ENCODE data around the gene WBP1L. TPM values are rescaled to one million over a fixed set of nuclear protein-coding genes. Genes with fewer than 3 reads are reported as not detected.

Gene WBP1L
- total and polyA plus RNA-seq, 12 donors: 14.3 to 33.3 (median 20.7) TPM

DNA sequence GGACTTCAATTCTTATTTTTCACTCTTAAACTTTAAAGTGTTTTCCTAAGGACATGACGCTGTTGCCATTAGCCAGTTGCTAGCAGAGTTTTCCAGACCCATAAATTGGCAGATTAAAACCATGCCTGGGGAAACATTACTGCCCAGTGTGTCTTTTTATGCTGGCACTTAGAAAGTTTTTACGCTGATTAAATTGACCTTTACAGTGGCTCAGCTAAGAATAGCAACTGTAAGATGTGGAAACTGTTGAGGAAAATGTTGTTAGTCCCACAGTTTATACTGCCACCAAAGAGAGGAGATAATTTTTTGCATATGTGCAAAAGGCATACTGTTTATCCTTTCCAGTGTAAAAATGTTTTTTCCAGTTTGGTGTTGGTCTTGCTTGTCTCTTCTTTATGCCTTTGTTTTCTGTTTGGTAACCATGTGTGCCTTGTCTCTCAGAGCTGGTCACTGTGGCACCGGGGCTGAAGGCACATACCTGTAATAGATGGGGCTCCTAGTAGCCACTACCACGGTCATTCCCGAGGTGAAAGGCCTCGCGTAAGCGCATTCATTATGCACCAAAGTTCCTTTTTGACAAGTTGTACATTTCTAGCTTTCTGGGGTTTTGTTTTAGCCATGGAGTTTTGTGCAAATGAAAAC is 48.1 kb downstream of the WBP1L start:
- 54 to 62% methylated on average over 8 of the region's 8 CpGs for WGBS, 2 donors
- peaks cover 0 to 7% (median 0%) of the 10 kb centered on the region in 11 donors for H3K9me3 ChIP-seq
- TF ChIP-seq, protein P1, sequence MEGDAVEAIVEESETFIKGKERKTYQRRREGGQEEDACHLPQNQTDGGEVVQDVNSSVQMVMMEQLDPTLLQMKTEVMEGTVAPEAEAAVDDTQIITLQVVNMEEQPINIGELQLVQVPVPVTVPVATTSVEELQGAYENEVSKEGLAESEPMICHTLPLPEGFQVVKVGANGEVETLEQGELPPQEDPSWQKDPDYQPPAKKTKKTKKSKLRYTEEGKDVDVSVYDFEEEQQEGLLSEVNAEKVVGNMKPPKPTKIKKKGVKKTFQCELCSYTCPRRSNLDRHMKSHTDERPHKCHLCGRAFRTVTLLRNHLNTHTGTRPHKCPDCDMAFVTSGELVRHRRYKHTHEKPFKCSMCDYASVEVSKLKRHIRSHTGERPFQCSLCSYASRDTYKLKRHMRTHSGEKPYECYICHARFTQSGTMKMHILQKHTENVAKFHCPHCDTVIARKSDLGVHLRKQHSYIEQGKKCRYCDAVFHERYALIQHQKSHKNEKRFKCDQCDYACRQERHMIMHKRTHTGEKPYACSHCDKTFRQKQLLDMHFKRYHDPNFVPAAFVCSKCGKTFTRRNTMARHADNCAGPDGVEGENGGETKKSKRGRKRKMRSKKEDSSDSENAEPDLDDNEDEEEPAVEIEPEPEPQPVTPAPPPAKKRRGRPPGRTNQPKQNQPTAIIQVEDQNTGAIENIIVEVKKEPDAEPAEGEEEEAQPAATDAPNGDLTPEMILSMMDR (IDR thresholded peaks at IDR 0.05): no peak
- peak overlapping the region; percentile 7 to 93 (median 62) for H3K27ac ChIP-seq
- H3K4me3 ChIP-seq: no peak overlapping the region
- peaks cover 18 to 95% (median 78%) of the 10 kb centered on the region in 9 donors for H3K4me1 ChIP-seq
- intact Hi-C loops (cut with DNase I): no loop called here
- ATAC-seq (peak in 1 of 8 donors; percentile 20), DNase-seq (no peak)
- H3K36me3 ChIP-seq: peaks cover 0 to 21% (median 0%) of the 10 kb centered on the region in 9 donors
- no peaks in the 10 kb centered on the region for H3K27me3 ChIP-seq

DNA sequence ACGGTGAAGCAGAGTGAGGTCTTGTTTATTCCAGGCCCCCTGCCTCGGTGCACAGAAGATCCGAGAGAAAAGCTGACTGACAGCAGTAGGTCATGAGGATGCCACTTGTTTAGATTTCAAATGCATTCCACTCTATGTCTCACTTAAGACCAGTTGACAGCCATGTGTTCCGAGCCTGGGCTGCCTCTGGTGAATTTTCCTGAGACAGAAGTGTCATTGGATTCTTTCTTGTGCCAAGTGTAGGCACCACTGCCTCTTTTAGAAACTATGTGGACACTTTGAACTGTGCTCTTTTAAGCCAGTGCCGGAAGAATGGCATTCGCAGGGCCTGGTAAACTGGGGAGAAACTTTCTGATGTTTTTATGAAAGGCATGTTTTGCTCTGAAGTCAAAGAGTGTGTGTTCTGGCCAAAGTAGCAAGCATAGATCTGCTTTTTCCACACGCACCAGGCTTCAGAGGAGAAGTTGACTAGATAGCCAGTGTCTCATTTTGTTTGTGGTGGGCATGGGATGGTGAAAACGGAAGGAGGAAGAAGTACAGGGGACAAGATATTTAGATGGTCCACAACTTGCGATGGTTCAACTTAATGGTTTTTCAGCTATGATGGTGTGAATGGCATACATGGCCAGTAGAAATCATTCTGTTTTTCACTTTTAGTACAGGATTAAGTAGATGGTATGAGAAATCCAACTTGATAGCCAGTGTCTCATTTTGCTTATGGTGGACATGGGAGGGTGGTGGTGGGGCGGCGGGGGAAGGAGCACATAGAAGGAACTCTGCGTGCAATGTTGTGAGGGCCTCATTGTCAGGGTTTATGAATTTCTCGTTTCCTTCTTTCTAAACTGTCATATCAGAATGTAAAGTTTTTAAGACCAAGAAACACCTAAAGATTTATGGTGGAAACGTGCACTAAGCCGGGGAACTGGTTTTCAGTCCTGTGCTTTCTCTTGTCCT is 52.0 kb downstream of the WBP1L start:
- Histone ChIP-seq H3K4me3 (peak overlapping the region in 1 of 10 donors; percentile 35), H3K27ac (peak overlapping the region; percentile 63 to 93 (median 84)), H3K27me3 (no peaks in the 10 kb centered on the region), H3K36me3 (peaks cover 0 to 49% (median 11%) of the 10 kb centered on the region in 9 donors), H3K9me3 (no peaks in the 10 kb centered on the region), H3K4me1 (peaks cover 42 to 100% (median 96%) of the 10 kb centered on the region in 9 donors)
- intact Hi-C loops (cut with DNase I): loop anchor here in 2 of 10 donors (1.0 to 2.0 kb wide), 2 partner anchors 13 to 19 kb away; no protein-coding TSS in a partner anchor
- TF ChIP-seq, protein P1 (IDR thresholded peaks at IDR 0.05): no peak
- WGBS, 2 donors: 53 to 65% methylated on average over 15 of the region's 15 CpGs
- ATAC-seq: peak; percentile 12 to 71 (median 51)
- DNase-seq: no peak

DNA sequence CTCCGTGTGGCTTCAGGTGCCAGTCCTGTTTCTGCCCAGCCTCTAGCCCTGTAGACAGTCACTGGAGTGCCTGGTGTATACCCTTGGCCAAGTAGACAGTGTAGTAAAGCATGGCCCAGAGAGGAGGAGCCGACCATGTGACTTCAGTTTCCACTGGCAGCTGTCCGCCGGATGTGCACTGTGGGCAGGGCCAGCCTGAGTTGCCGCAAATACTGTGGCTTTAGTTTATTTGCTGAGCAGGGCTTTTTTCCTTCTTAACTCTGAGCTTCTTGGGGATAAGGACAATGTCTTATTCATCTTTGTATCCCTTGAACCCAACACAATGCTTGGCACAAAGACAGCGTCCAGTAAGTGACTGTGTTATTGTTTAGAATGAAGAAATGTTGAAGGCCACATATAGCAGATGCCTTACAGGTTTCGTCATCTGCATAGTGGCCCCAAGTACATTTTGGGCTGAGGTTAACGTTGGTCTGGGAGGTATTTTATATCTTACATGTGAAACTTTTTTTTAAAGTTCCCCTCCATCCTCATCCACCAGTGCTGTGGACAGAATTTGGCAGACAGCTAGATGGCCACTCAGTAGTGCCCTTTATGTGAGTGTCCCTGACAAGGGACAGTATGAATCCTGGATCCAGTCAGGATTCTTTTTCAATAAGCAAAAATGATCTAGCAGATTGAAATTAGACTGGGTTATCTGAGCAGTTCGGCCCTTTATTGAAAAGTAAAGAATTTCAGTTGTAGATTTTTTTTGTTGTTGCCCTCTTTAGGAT is 52.8 kb downstream of the WBP1L start:
- Histone ChIP-seq H3K27ac (peak overlapping the region; percentile 63 to 93 (median 84)), H3K27me3 (no peaks in the 10 kb centered on the region), H3K9me3 (no peaks in the 10 kb centered on the region), H3K36me3 (peaks cover 0 to 53% (median 11%) of the 10 kb centered on the region in 9 donors), H3K4me3 (peak overlapping the region in 8 of 10 donors; percentile 2 to 35 (median 19)), H3K4me1 (peaks cover 50 to 100% (median 97%) of the 10 kb centered on the region in 9 donors)
- TF ChIP-seq, protein P1 (IDR thresholded peaks at IDR 0.05): no peak
- ATAC-seq (peak; percentile 94 to 97 (median 96)), DNase-seq (peak; percentile 86 to 91)
- intact Hi-C loops (cut with DNase I): loop anchor here in 2 of 10 donors (1.0 to 2.0 kb wide), 2 partner anchors 14 to 20 kb away; no protein-coding TSS in a partner anchor
- WGBS, 2 donors: 10 to 12% methylated on average over 9 of the region's 9 CpGs

Data from heart right ventricle (tissue), 16 donors.